Activated CD8-positive, alpha-beta T cell treated with anti-CD3 and anti-CD28 coated beads, Interleukin-2, amount 10 ng/mL, durations not matched to agents 7 days and 5 days (primary cell): ENCODE data around the gene TPM4. TPM values are rescaled to one million over a fixed set of nuclear protein-coding genes. Genes with fewer than 3 reads are reported as not detected.
"Not testable (repeated sequence)": the region's sequence is repeated elsewhere in the genome, so short reads cannot be mapped to it uniquely, and the experiment has no call there.

ENCODE experiments used
- ATAC-seq: fragments of 150-1000 bp; cut with Tn5 transposase; one replicate; pipeline ENCODE4 v1.10.0; 2021; ENCODE audit warnings: moderate library complexity
- CTCF ChIA-PET: fragments of 350-600 bp; sonication (Branson Sonifier 250); formaldehyde crosslinking; loops from one replicate; lab custom pipeline; 2021; ENCODE audit warnings: antibody characterized with exemption; lab: Charles Lee
- POLR2A ChIA-PET: fragments of 350-600 bp; sonication (Branson Sonifier 250); formaldehyde crosslinking; loops from one replicate; lab custom pipeline; 2021; ENCODE audit warnings: antibody characterized with exemption; lab: Charles Lee
- DNase-seq: peaks from one replicate; pipeline ENCODE4 v3.0.0-alpha.2; 2020
- H3K27ac Mint-ChIP-seq: one replicate; pipeline ENCODE4 v1.8.0; 2021; ENCODE audit warnings: mild to moderate bottlenecking, mixed read lengths
- H3K27me3 Mint-ChIP-seq: one replicate; pipeline ENCODE4 v1.8.0; 2021; ENCODE audit warnings: low read depth, mixed read lengths
- H3K36me3 Mint-ChIP-seq: one replicate; pipeline ENCODE4 v1.8.0; 2021; ENCODE audit warnings: low read depth, mixed read lengths
- H3K4me1 Mint-ChIP-seq: one replicate; pipeline ENCODE4 v1.8.0; 2021; ENCODE audit warnings: low read depth, mixed read lengths
- H3K4me3 Mint-ChIP-seq: one replicate; pipeline ENCODE4 v1.8.0; 2021; ENCODE audit warnings: mild to moderate bottlenecking, mixed read lengths
- H3K9me3 Mint-ChIP-seq: one replicate; pipeline ENCODE4 v1.8.0; 2022; ENCODE audit warnings: mixed read lengths; ENCODE audit not compliant: insufficient read depth
- total RNA-seq, 2 experiments: library from RNA; stranded (reverse); gene quantifications; one replicate each; pipeline ENCODE4 v1.2.3, GENCODE V29; 2021

Gene TPM4
- total RNA-seq, 2 experiments from 2014 or later, result 424 to 436 TPM

- no peak for ATAC-seq
- Mint-ChIP-seq H3K27ac (peak overlapping the region; percentile 89), H3K36me3 (peaks cover 72% of the 10 kb centered on the region), H3K9me3 (no peaks in the 10 kb centered on the region), H3K27me3 (no peaks in the 10 kb centered on the region), H3K4me1 (peaks cover 82% of the 10 kb centered on the region), H3K4me3 (peak overlapping the region; percentile 25)
- CTCF ChIA-PET, result interaction anchor here (0.7 to 2.2 kb wide), 6 partner anchors 23 to 266 kb away, joined by 3 to 9 read pairs (median 4); partner anchors contain the start of gene FAM32A
- POLR2A ChIA-PET, result interaction anchor here (0.6 to 3.9 kb wide), 4 partner anchors 26 to 254 kb away, joined by 3 to 42 read pairs (median 4); partner anchors contain the start of gene HSH2D
- DNase-seq, result no peak
Observed at GRCh38 chr19:16117594-16118033, 41.3 kb downstream of the TPM4 start.

GRCh38 chr19:16118489-16119033, 42.3 kb downstream of the TPM4 start:
- Mint-ChIP-seq H3K4me3 (peak overlapping the region; percentile 68), H3K9me3 (no peaks in the 10 kb centered on the region), H3K27me3 (no peaks in the 10 kb centered on the region), H3K4me1 (peaks cover 80% of the 10 kb centered on the region), H3K27ac (peak overlapping the region; percentile 89), H3K36me3 (peaks cover 72% of the 10 kb centered on the region)
- CTCF ChIA-PET, result interaction anchor here (1.1 to 2.2 kb wide), 4 partner anchors 24 to 77 kb away, joined by 3 to 9 read pairs (median 4); partner anchors contain the start of gene FAM32A
- ATAC-seq (peak; percentile 45), DNase-seq (peak; percentile 50)
- POLR2A ChIA-PET, result interaction anchor here (0.6 to 3.9 kb wide), 6 partner anchors 25 to 253 kb away, joined by 3 to 42 read pairs (median 4); partner anchors contain the start of gene HSH2D

- peaks cover 78% of the 10 kb centered on the region for H3K4me1 Mint-ChIP-seq
- peak overlapping the region; percentile 68 for H3K4me3 Mint-ChIP-seq
- H3K27ac Mint-ChIP-seq, result peak overlapping the region; percentile 89
- H3K36me3 Mint-ChIP-seq, result peaks cover 75% of the 10 kb centered on the region
- H3K9me3 Mint-ChIP-seq, H3K27me3 Mint-ChIP-seq: not testable (repeated sequence)
- DNase-seq (peak; percentile 70), ATAC-seq (peak; percentile 78)
- CTCF ChIA-PET, result interaction anchor here (0.7 to 2.2 kb wide), 3 partner anchors 8 to 77 kb away, joined by 3 to 9 read pairs (median 4); partner anchors contain the start of genes HSH2D and RAB8A
- POLR2A ChIA-PET, result interaction anchor here (0.6 to 3.9 kb wide), 7 partner anchors 15 to 335 kb away, joined by 3 to 42 read pairs (median 3); partner anchors contain the start of genes FAM32A and HSH2D
Observed at GRCh38 chr19:16119075-16119857, 43.0 kb downstream of the TPM4 start.

- ATAC-seq (no peak), DNase-seq (no peak)
- ChIA-PET POLR2A (interaction anchor here (0.6 to 3.9 kb wide), 3 partner anchors 20 to 74 kb away, joined by 3 to 42 read pairs (median 4); partner anchors contain the start of gene HSH2D), CTCF (no interaction called here)
- Mint-ChIP-seq H3K4me3 (no peak overlapping the region), H3K27ac (no peak overlapping the region), H3K4me1 (peaks cover 64% of the 10 kb centered on the region), H3K27me3 (no peaks in the 10 kb centered on the region), H3K9me3 (no peaks in the 10 kb centered on the region), H3K36me3 (peaks cover 81% of the 10 kb centered on the region)
Observed at GRCh38 chr19:16121141-16121540, 44.8 kb downstream of the TPM4 start.

- peak overlapping the region; percentile 55 for H3K27ac Mint-ChIP-seq
- H3K4me1 Mint-ChIP-seq, result peaks cover 58% of the 10 kb centered on the region
- H3K36me3 Mint-ChIP-seq, result peaks cover 81% of the 10 kb centered on the region
- no peaks in the 10 kb centered on the region for H3K9me3 Mint-ChIP-seq
- no peak overlapping the region for H3K4me3 Mint-ChIP-seq
- ChIA-PET POLR2A (interaction anchor here (0.6 to 1.8 kb wide), 3 partner anchors 19 to 27 kb away, joined by 3 to 4 read pairs (median 4); partner anchors contain the start of gene HSH2D), CTCF (no interaction called here)
- ATAC-seq (no peak), DNase-seq (no peak)
- no peaks in the 10 kb centered on the region for H3K27me3 Mint-ChIP-seq
Observed at GRCh38 chr19:16121967-16122366, 45.7 kb downstream of the TPM4 start.

- CTCF ChIA-PET, result no interaction called here
- Mint-ChIP-seq H3K27me3 (no peaks in the 10 kb centered on the region), H3K4me1 (peaks cover 28% of the 10 kb centered on the region), H3K4me3 (no peak overlapping the region), H3K9me3 (no peaks in the 10 kb centered on the region), H3K36me3 (peaks cover 77% of the 10 kb centered on the region), H3K27ac (no peak overlapping the region)
- POLR2A ChIA-PET, result interaction anchor here (0.7 to 1.9 kb wide), 3 partner anchors 11 to 19 kb away, joined by 3 to 7 read pairs (median 5); partner anchors contain the start of gene HSH2D
- DNase-seq (no peak), ATAC-seq (no peak)
Observed at GRCh38 chr19:16124953-16125352, 48.7 kb downstream of the TPM4 start.

GRCh38 chr19:16125737-16126495, 49.6 kb downstream of the TPM4 start:
- CTCF ChIA-PET, result no interaction called here
- H3K4me3 Mint-ChIP-seq, result no peak overlapping the region
- H3K4me1 Mint-ChIP-seq, result peaks cover 22% of the 10 kb centered on the region
- no peak overlapping the region for H3K27ac Mint-ChIP-seq
- H3K36me3 Mint-ChIP-seq, result peaks cover 82% of the 10 kb centered on the region
- H3K27me3 Mint-ChIP-seq, result no peaks in the 10 kb centered on the region
- ATAC-seq (no peak), DNase-seq (no peak)
- POLR2A ChIA-PET, result interaction anchor here (0.7 to 1.9 kb wide), 3 partner anchors 10 to 18 kb away, joined by 3 to 7 read pairs (median 5); partner anchors contain the start of gene HSH2D
- no peaks in the 10 kb centered on the region for H3K9me3 Mint-ChIP-seq

GRCh38 chr19:16127080-16127479, 50.8 kb downstream of the TPM4 start:
- ChIA-PET POLR2A (interaction anchor here (1.9 kb wide), 1 partner anchor 9 kb away, joined by 7 read pairs; no protein-coding TSS in a partner anchor), CTCF (no interaction called here)
- Mint-ChIP-seq H3K36me3 (peaks cover 83% of the 10 kb centered on the region), H3K27me3 (no peaks in the 10 kb centered on the region), H3K4me3 (no peak overlapping the region), H3K27ac (no peak overlapping the region), H3K4me1 (peaks cover 16% of the 10 kb centered on the region), H3K9me3 (no peaks in the 10 kb centered on the region)
- DNase-seq (no peak), ATAC-seq (no peak)

- ChIA-PET CTCF (no interaction called here), POLR2A (interaction anchor here (1.2 kb wide), 1 partner anchor 11 kb away, joined by 3 read pairs; no protein-coding TSS in a partner anchor)
- Mint-ChIP-seq H3K4me3 (no peak overlapping the region), H3K27ac (no peak overlapping the region), H3K27me3 (no peaks in the 10 kb centered on the region), H3K4me1 (peaks cover 10% of the 10 kb centered on the region), H3K9me3 (no peaks in the 10 kb centered on the region), H3K36me3 (peaks cover 83% of the 10 kb centered on the region)
- DNase-seq (no peak), ATAC-seq (no peak)
Observed at GRCh38 chr19:16127776-16128371, 51.6 kb downstream of the TPM4 start.

GRCh38 chr19:16131648-16132047, 55.4 kb downstream of the TPM4 start:
- H3K9me3 Mint-ChIP-seq, result no peaks in the 10 kb centered on the region
- ATAC-seq, result no peak
- H3K4me3 Mint-ChIP-seq, result no peak overlapping the region
- no peak for DNase-seq
- CTCF ChIA-PET, result no interaction called here
- H3K4me1 Mint-ChIP-seq, result peaks cover 17% of the 10 kb centered on the region
- POLR2A ChIA-PET, result no interaction called here
- peak overlapping the region; percentile 22 for H3K27ac Mint-ChIP-seq
- peaks cover 78% of the 10 kb centered on the region for H3K36me3 Mint-ChIP-seq
- no peaks in the 10 kb centered on the region for H3K27me3 Mint-ChIP-seq
